ENCODE data around the gene TNIP2.

TNIP2 gene

DNA sequence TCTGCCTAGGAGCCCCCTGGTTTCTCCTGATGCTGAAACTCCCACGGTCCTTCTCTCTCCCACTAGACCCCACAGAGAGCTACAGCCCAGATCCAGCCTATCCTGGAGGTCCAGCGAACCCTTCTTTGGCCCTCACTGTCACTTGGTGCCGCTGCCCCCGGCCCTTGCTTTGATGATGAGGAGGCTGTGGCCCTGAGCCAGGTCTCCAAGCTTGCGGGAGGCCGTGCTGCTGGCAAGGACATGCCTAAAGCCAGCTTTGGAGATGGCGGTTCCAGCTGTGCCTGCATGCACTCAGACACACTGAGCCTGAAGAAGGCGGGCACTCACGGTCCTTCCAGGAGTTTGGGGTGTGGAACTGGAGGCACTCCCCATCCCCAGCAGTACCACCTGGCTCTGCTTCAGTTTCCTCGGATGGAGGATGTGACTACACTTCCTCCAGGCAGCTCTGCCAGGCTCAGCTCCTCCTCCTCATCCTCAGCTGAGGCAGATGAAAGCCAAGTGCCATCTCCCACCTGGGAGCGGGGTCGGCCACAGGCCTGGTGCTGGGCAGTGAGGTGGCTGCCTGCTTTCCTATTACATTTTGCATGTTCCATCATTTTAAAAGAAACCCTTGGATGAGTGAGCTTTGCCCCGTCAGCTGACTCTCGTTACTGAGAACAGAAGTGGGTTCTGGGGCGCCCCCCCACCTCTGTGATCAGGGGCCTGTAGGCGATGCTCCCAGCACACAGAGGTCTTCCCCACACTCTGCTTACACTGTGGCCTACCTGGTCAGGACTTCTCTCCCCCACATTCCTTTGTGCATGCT, 9.0 kb downstream of the TNIP2 start:
- DNase-seq, result no peak
- Histone ChIP-seq H4K12ac (ENCODE audit: low read depth, low read length) (no peak overlapping the region), H4K8ac (ENCODE audit: low read depth, low read length) (peak overlapping the region; percentile 19), H2BK5ac (ENCODE audit: low read depth, low read length, poor library complexity) (peak overlapping the region; percentile 63), H2AK5ac (ENCODE audit: low read length) (peak overlapping the region; percentile 33), H3K23ac (ENCODE audit: low read length) (no peak overlapping the region), H3K27ac (ENCODE audit: low read depth, low read length) (peak overlapping the region; percentile 84), H3K4ac (ENCODE audit: low read depth, low read length) (no peak overlapping the region), H2BK120ac (ENCODE audit: insufficient read depth, low read length, poor library complexity) (no peak overlapping the region), H3K36me3 (ENCODE audit: control insufficient read depth in 1 of 2, insufficient read depth in 2 of 2, low read length in 2 of 2) (peaks cover 44 to 50% of the 10 kb centered on the region in 2 experiments), H3K4me2 (ENCODE audit: low read length) (no peak overlapping the region), H3K9me3 (ENCODE audit: insufficient read depth, low read depth, low read length) (peaks cover 2% of the 10 kb centered on the region), H3K79me2 (ENCODE audit: control insufficient read depth, insufficient read depth, low read length, poor library complexity) (peaks cover 7% of the 10 kb centered on the region), H2AFZ (ENCODE audit: insufficient read depth, low read length, poor library complexity) (no peak overlapping the region), H3K27me3 (ENCODE audit: insufficient read depth, low read length) (no peaks in the 10 kb centered on the region), H3K14ac (ENCODE audit: low read length) (peak overlapping the region; percentile 58), H3K79me1 (ENCODE audit: low read length) (peaks cover 29% of the 10 kb centered on the region), H3K18ac (ENCODE audit: low read length) (peak overlapping the region; percentile 49), H3K9ac (ENCODE audit: low read length) (no peak overlapping the region), H3K4me3 (ENCODE audit: low read depth, low read length) (no peak overlapping the region), H3K4me1 (ENCODE audit: control insufficient read depth in 1 of 2, insufficient read depth in 2 of 2, low read length in 2 of 2) (peaks cover 41 to 48% of the 10 kb centered on the region in 2 experiments), H4K91ac (ENCODE audit: low read depth, low read length) (peak overlapping the region; percentile 82), H2BK12ac (ENCODE audit: low read length) (no peak overlapping the region)
- WGBS (ENCODE audit: extremely low coverage, insufficient coverage, insufficient read length), result no CpG with 5 or more reads among the region's 16 CpGs

DNA sequence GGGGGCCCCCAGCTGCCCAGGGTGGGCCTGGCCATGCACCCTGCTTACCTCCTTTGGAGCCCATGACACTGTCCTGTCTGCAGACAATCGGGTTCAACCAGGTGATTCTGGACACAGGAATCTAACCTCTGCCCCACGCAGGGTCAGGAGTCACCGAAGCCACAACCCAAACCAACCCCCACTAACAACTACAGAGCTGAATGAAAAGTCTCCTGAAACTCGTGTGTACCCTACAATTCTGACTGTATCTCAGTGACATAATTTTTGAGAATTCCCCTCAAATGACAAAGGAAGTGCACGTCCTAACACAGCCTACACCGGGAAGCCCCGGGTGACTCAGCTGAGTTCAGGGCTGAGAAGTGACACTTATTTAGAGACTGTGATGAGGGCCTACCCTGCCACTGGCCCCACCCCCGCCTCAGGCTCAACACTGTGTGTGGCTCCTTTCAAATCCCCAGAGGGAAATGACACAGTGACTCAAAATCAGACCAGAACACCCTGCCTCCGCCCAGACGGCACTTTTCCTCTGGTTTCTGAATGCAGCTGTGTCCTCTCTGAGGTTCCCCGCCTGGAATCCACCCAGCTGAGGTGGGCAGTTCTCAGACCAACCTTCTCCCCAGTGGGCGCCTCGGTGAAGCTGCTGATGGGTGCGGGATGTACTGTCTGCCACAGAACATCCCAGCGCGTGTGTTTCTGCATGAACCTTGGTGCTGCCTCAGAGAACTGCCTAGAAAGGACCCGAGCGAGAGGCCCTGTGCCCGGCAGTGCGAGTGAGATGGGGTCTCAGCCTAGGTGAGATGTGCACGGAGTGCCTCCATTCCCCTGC, 9.9 kb downstream of the TNIP2 start:
- Histone ChIP-seq H2BK12ac (ENCODE audit: low read length) (peak overlapping the region; percentile 51), H2BK120ac (ENCODE audit: insufficient read depth, low read length, poor library complexity) (peak overlapping the region; percentile 57), H3K4me2 (ENCODE audit: low read length) (peak overlapping the region; percentile 3), H2BK5ac (ENCODE audit: low read depth, low read length, poor library complexity) (peak overlapping the region; percentile 72), H3K4me3 (ENCODE audit: low read depth, low read length) (no peak overlapping the region), H3K9me3 (ENCODE audit: insufficient read depth, low read depth, low read length) (peaks cover 2% of the 10 kb centered on the region), H4K12ac (ENCODE audit: low read depth, low read length) (peak overlapping the region; percentile 46), H4K91ac (ENCODE audit: low read depth, low read length) (peak overlapping the region; percentile 82), H3K27ac (ENCODE audit: low read depth, low read length) (peak overlapping the region; percentile 84), H3K14ac (ENCODE audit: low read length) (peak overlapping the region; percentile 58), H3K79me1 (ENCODE audit: low read length) (peaks cover 32% of the 10 kb centered on the region), H3K4me1 (ENCODE audit: control insufficient read depth in 1 of 2, insufficient read depth in 2 of 2, low read length in 2 of 2) (peaks cover 41 to 53% of the 10 kb centered on the region in 2 experiments), H2AFZ (ENCODE audit: insufficient read depth, low read length, poor library complexity) (no peak overlapping the region), H4K8ac (ENCODE audit: low read depth, low read length) (peak overlapping the region; percentile 21), H2AK5ac (ENCODE audit: low read length) (peak overlapping the region; percentile 40), H3K27me3 (ENCODE audit: insufficient read depth, low read length) (no peaks in the 10 kb centered on the region), H3K18ac (ENCODE audit: low read length) (peak overlapping the region; percentile 42), H3K36me3 (ENCODE audit: control insufficient read depth in 1 of 2, insufficient read depth in 2 of 2, low read length in 2 of 2) (peaks cover 51 to 57% of the 10 kb centered on the region in 2 experiments), H3K4ac (ENCODE audit: low read depth, low read length) (no peak overlapping the region), H3K23ac (ENCODE audit: low read length) (no peak overlapping the region), H3K9ac (ENCODE audit: low read length) (no peak overlapping the region), H3K79me2 (ENCODE audit: control insufficient read depth, insufficient read depth, low read length, poor library complexity) (peaks cover 7% of the 10 kb centered on the region)
- no CpG with 5 or more reads among the region's 21 CpGs for WGBS (ENCODE audit: extremely low coverage, insufficient coverage, insufficient read length)
- DNase-seq, result peak; percentile 94 to 97

DNA sequence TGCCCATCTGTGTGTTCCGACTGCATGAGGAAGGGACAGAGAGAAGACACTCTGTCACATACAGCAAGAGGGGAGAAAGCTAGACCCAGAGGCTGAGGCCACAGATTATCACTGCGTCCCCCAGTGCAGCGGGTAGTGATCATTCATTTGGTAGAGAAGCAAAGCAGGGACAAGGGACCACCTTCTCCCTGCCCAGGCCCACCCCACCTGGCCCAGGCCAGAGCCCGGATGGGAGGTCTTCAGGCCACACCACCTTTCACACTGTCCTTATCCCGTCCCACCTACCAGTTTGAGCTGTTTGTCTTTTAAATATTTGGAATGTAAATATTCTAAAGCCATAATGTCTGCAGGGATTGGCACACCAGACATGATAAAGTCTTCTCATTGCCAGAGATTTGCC, 10.6 kb downstream of the TNIP2 start:
- no CpG with 5 or more reads among the region's 5 CpGs for WGBS (ENCODE audit: extremely low coverage, insufficient coverage, insufficient read length)
- Histone ChIP-seq H2BK120ac (ENCODE audit: insufficient read depth, low read length, poor library complexity) (peak overlapping the region; percentile 57), H2AK5ac (ENCODE audit: low read length) (no peak overlapping the region), H3K27ac (ENCODE audit: low read depth, low read length) (peak overlapping the region; percentile 74), H4K12ac (ENCODE audit: low read depth, low read length) (no peak overlapping the region), H3K23ac (ENCODE audit: low read length) (no peak overlapping the region), H2BK12ac (ENCODE audit: low read length) (peak overlapping the region; percentile 66), H4K91ac (ENCODE audit: low read depth, low read length) (peak overlapping the region; percentile 65), H3K14ac (ENCODE audit: low read length) (peak overlapping the region; percentile 54), H3K36me3 (ENCODE audit: control insufficient read depth in 1 of 2, insufficient read depth in 2 of 2, low read length in 2 of 2) (peaks cover 53 to 58% of the 10 kb centered on the region in 2 experiments), H3K4ac (ENCODE audit: low read depth, low read length) (no peak overlapping the region), H3K4me3 (ENCODE audit: low read depth, low read length) (no peak overlapping the region), H2BK5ac (ENCODE audit: low read depth, low read length, poor library complexity) (peak overlapping the region; percentile 72), H3K79me1 (ENCODE audit: low read length) (peaks cover 32% of the 10 kb centered on the region), H2AFZ (ENCODE audit: insufficient read depth, low read length, poor library complexity) (no peak overlapping the region), H3K4me1 (ENCODE audit: control insufficient read depth in 1 of 2, insufficient read depth in 2 of 2, low read length in 2 of 2) (peaks cover 41 to 47% of the 10 kb centered on the region in 2 experiments), H3K9me3 (ENCODE audit: insufficient read depth, low read depth, low read length) (peaks cover 2% of the 10 kb centered on the region), H3K4me2 (ENCODE audit: low read length) (no peak overlapping the region), H4K8ac (ENCODE audit: low read depth, low read length) (no peak overlapping the region), H3K18ac (ENCODE audit: low read length) (peak overlapping the region; percentile 60), H3K79me2 (ENCODE audit: control insufficient read depth, insufficient read depth, low read length, poor library complexity) (peaks cover 7% of the 10 kb centered on the region), H3K27me3 (ENCODE audit: insufficient read depth, low read length) (no peaks in the 10 kb centered on the region), H3K9ac (ENCODE audit: low read length) (no peak overlapping the region)
- DNase-seq, result no peak

DNA sequence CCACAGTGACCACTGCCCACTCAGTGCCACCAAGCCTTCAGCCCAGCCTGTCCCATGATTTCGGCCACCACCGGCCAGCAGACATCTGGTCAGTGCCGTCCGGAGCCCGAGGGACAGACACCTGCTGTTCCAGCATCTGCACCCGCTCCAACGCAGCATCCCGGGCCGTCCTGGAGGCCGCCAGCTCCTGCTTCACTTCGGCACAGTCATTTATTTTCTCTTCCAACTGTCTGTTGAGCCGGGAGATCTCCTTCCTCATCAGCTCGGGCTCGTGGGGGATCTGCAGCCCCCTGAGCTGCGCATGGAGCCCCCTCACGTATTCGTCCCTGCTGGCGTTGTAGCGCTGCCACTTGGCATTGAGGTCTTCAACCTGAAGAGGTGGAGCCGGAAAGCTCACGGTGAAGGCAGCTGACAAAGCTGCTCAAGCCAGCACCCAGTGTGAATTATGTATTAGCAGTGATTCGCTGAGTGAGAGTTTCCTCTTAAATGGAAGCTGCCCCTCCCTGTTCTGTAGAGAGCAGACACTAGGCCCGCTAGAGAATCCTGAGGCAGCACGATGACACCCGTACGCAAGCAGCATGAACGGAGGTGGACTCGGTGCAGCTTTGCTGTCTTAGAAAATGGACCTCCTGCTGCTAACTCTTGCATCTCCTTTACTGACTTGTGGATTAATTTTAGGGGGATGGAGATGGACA, 11.4 kb downstream of the TNIP2 start:
- Histone ChIP-seq H3K9me3 (ENCODE audit: insufficient read depth, low read depth, low read length) (peaks cover 2% of the 10 kb centered on the region), H3K4me1 (ENCODE audit: control insufficient read depth in 1 of 2, insufficient read depth in 2 of 2, low read length in 2 of 2) (peaks cover 41 to 47% of the 10 kb centered on the region in 2 experiments), H3K36me3 (ENCODE audit: control insufficient read depth in 1 of 2, insufficient read depth in 2 of 2, low read length in 2 of 2) (peaks cover 53 to 55% of the 10 kb centered on the region in 2 experiments), H3K18ac (ENCODE audit: low read length) (peak overlapping the region; percentile 42), H3K14ac (ENCODE audit: low read length) (peak overlapping the region; percentile 16), H2AFZ (ENCODE audit: insufficient read depth, low read length, poor library complexity) (no peak overlapping the region), H3K79me1 (ENCODE audit: low read length) (peaks cover 32% of the 10 kb centered on the region), H3K23ac (ENCODE audit: low read length) (no peak overlapping the region), H3K9ac (ENCODE audit: low read length) (no peak overlapping the region), H3K4me2 (ENCODE audit: low read length) (no peak overlapping the region), H3K27ac (ENCODE audit: low read depth, low read length) (no peak overlapping the region), H4K91ac (ENCODE audit: low read depth, low read length) (peak overlapping the region; percentile 56), H2BK120ac (ENCODE audit: insufficient read depth, low read length, poor library complexity) (peak overlapping the region; percentile 28), H2AK5ac (ENCODE audit: low read length) (peak overlapping the region; percentile 30), H3K79me2 (ENCODE audit: control insufficient read depth, insufficient read depth, low read length, poor library complexity) (peaks cover 5% of the 10 kb centered on the region), H3K4ac (ENCODE audit: low read depth, low read length) (peak overlapping the region; percentile 17), H3K27me3 (ENCODE audit: insufficient read depth, low read length) (no peaks in the 10 kb centered on the region), H2BK5ac (ENCODE audit: low read depth, low read length, poor library complexity) (no peak overlapping the region), H3K4me3 (ENCODE audit: low read depth, low read length) (no peak overlapping the region), H2BK12ac (ENCODE audit: low read length) (peak overlapping the region; percentile 35), H4K8ac (ENCODE audit: low read depth, low read length) (no peak overlapping the region), H4K12ac (ENCODE audit: low read depth, low read length) (no peak overlapping the region)
- no CpG with 5 or more reads among the region's 28 CpGs for WGBS (ENCODE audit: extremely low coverage, insufficient coverage, insufficient read length)
- DNase-seq, result no peak

All from trophoblast cell (in vitro differentiated cells and primary cell).